Thyroid gland (tissue), 4 donors: ENCODE results near the gene ELMO3. TPM values are rescaled to one million over a fixed set of nuclear protein-coding genes. Genes with fewer than 3 reads are reported as not detected.

Experiments
- DNase-seq, 2 donors: peaks; one replicate each; pipeline ENCODE4 v3.0.0-alpha.2; 2019
- H3K27ac ChIP-seq, 3 donors: fragments of 200-600 bp; sonication (generic); 1 replicate in 2 of 3; 2 replicates in 1 of 3; pipeline ENCODE4 v1.5.1; 2016 to 2019; ENCODE audit warnings: mild to moderate bottlenecking in 1 of 3, moderate library complexity in 1 of 3
- H3K27me3 ChIP-seq: fragments of 200-600 bp; sonication (generic); one replicate; pipeline ENCODE4 v1.5.1; 2019
- H3K36me3 ChIP-seq, 2 donors: fragments of 200-600 bp; sonication (generic); one replicate each; pipeline ENCODE4 v1.5.1; 2016 to 2019
- H3K4me1 ChIP-seq, 2 donors: fragments of 200-600 bp; sonication (generic); one replicate each; pipeline ENCODE4 v1.5.1; 2017 to 2019
- H3K4me3 ChIP-seq, 3 donors: fragments of 200-600 bp; sonication (generic); replicated peaks in 1 of 3; 1 replicate in 2 of 3; 2 replicates in 1 of 3; pipeline ENCODE4 v1.5.1; 2016; ENCODE audit warnings: mild to moderate bottlenecking in 1 of 3
- H3K9me3 ChIP-seq: fragments of 200-600 bp; sonication (generic); one replicate; pipeline ENCODE4 v1.5.1; 2017
- CTCF ChIP-seq, 6 experiments: fragments of 200-600 bp in 3 of 6; fragments of 450-650 bp in 3 of 6; sonication (generic) in 3 of 6; IDR thresholded peaks; one replicate each; pipeline ENCODE4 v1.5.1; 2016 to 2019; ENCODE audit warnings: antibody characterized with exemption in 6 of 6, mild to moderate bottlenecking in 2 of 6, inconsistent platforms in 1 of 6, moderate library complexity in 1 of 6
- POLR2A ChIP-seq, 2 donors: fragments of 450-650 bp; IDR thresholded peaks; one replicate each; pipeline ENCODE4 v1.6.1; 2017; ENCODE audit warnings: antibody characterized with exemption in 2 of 2, mild to moderate bottlenecking in 2 of 2, moderate library complexity in 1 of 2
- WGBS, 2 donors: methylation state at CpG; one replicate each; pipeline ENCODE4 v1.1.5; 2017; 5-methylcytosine and 5-hydroxymethylcytosine counted together
- intact Hi-C: fragments of 100-400 bp; cut with DNase I; formaldehyde crosslinking; loops from one replicate; pipeline ENCODE4 v1.15.1; 2023
- total RNA-seq, 4 donors: library from RNA; depleted of rRNA; stranded (reverse); fragments of >200 nt; gene quantifications; one replicate each; pipeline ENCODE4 v1.2.3, GENCODE V29; 2016

The ELMO3 gene
- total RNA-seq, 4 donors from 2014 or later, result 26.0 to 37.8 (median 30.0) TPM

GRCh38 chr16:67190448-67191399 lies 8.2 kb upstream of the ELMO3 start:
- Histone ChIP-seq H3K4me3 (no peak overlapping the region), H3K27me3 (no peaks in the 10 kb centered on the region), H3K27ac (no peak overlapping the region), H3K36me3 (peaks cover 11 to 17% of the 10 kb centered on the region in 2 donors), H3K4me1 (peaks cover 12 to 24% of the 10 kb centered on the region in 2 donors), H3K9me3 (no peaks in the 10 kb centered on the region)
- DNase-seq, result no peak
- 78 to 82% methylated on average over 12 to 13 of the region's 13 CpGs for WGBS, 2 donors
- TF ChIP-seq CTCF (IDR thresholded peaks at IDR 0.05), result no peak
- TF ChIP-seq POLR2A (IDR thresholded peaks at IDR 0.05), result no peak
- intact Hi-C loops, result no loop called here

GRCh38 chr16:67191411-67191994 lies 7.4 kb upstream of the ELMO3 start:
- intact Hi-C loops, result no loop called here
- peaks cover 19 to 25% of the 10 kb centered on the region in 2 donors for H3K36me3 ChIP-seq
- no peak for DNase-seq
- TF ChIP-seq POLR2A (IDR thresholded peaks at IDR 0.05), result no peak
- TF ChIP-seq CTCF (IDR thresholded peaks at IDR 0.05), result no peak
- no peak overlapping the region for H3K27ac ChIP-seq
- 27 to 31% methylated on average over 9 of the region's 9 CpGs for WGBS, 2 donors
- H3K4me1 ChIP-seq, result peaks cover 12 to 21% of the 10 kb centered on the region in 2 donors
- peak overlapping the region in 1 of 3 donors; percentile 98 for H3K4me3 ChIP-seq
- no peaks in the 10 kb centered on the region for H3K9me3 ChIP-seq
- no peaks in the 10 kb centered on the region for H3K27me3 ChIP-seq

DNA sequence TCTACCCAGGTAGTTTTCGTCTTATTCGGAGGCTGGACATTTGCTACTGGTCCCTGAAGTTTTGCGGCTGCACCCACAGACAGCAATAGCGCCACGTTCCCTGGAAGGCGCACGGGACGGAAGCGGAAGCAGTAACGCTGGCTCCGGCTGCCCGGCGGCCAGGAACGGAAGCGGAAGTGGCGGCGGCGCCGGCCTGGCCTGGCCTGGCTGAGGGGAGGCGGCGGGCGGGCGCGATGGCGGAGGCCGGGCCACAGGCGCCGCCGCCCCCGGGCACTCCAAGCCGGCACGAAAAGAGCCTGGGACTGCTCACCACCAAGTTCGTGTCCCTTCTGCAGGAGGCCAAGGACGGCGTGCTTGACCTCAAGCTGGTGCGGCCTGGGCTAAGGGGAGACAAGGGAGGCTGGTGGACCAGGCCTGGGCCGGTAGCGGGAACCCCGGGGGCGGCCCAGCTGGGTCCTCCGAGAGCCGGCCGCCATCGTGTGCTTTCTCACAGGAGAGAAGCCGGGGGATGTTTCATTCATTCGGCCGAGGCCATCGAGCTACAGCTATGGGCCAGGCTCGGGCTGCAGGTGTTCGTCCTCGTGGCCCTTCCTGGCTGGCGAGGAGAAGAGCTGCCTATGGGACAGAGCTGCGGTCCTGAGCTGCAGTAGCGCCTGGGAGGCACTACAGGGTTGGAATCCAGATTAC lies 6.8 kb upstream of the ELMO3 start, which contains the start of gene E2F4:
Gene E2F4, plus strand, starts transcription at position 161 of the 687 bp plus-strand sequence. Its CDS starts 73 bp downstream, at position 234.
- peak in 2 of 6 experiments; percentile 6 to 16 for TF ChIP-seq CTCF (IDR thresholded peaks at IDR 0.05)
- TF ChIP-seq POLR2A (IDR thresholded peaks at IDR 0.05), result peak in 1 of 2 donors; percentile 75
- peak within 1 kb of the TSS; percentile 7 to 98 (median 94) for H3K4me3 ChIP-seq
- no peaks in the 10 kb centered on the region for H3K9me3 ChIP-seq
- peak within 1 kb of the TSS; percentile 38 to 61 (median 54) for H3K27ac ChIP-seq
- peaks cover 12 to 21% of the 10 kb centered on the region in 2 donors for H3K4me1 ChIP-seq
- no peaks in the 10 kb centered on the region for H3K27me3 ChIP-seq
- intact Hi-C loops, result no loop called here
- H3K36me3 ChIP-seq, result peaks cover 25 to 31% of the 10 kb centered on the region in 2 donors
- peak; percentile 90 to 93 for DNase-seq
- whole genome bisulfite sequencing, 2 donors, result 0 to 1% methylated on average over 14 to 28 of the region's 54 CpGs

DNA sequence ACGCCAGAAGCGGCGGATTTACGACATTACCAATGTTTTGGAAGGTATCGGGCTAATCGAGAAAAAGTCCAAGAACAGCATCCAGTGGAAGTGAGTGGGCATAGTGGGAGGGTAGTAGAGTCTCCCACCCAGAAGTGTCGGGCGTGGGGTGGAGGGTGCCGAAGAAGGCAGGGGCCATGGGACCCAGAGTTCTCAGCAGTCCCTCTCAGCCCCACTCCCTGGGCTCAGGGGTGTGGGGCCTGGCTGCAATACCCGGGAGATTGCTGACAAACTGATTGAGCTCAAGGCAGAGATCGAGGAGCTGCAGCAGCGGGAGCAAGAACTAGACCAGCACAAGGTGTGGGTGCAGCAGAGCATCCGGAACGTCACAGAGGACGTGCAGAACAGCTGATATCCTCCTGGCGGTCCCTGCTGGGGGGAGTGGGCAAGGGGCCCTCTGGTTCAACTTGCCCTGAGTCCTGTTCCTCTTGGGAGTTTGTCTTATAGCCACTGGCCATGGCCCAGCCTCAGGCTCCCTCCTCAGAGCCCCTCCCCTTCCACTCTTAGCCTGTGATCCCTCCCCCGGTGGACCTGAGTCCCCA lies 6.1 kb upstream of the ELMO3 start:
- Histone ChIP-seq H3K36me3 (peaks cover 29 to 36% of the 10 kb centered on the region in 2 donors), H3K4me1 (peaks cover 14 to 23% of the 10 kb centered on the region in 2 donors), H3K9me3 (no peaks in the 10 kb centered on the region), H3K27me3 (no peaks in the 10 kb centered on the region), H3K4me3 (peak overlapping the region; percentile 7 to 98 (median 94)), H3K27ac (peak overlapping the region in 2 of 3 donors; percentile 54 to 61)
- 27 to 37% methylated on average over 17 of the region's 17 CpGs for WGBS, 2 donors
- intact Hi-C loops, result no loop called here
- no peak for DNase-seq
- no peak for TF ChIP-seq CTCF (IDR thresholded peaks at IDR 0.05)
- TF ChIP-seq POLR2A (IDR thresholded peaks at IDR 0.05), result no peak
